GM12873 (cell line): ENCODE data around the gene CFAP300.

ENCODE experiments used
- CTCF ChIP-seq: IDR thresholded peaks from 2 replicates; pipeline ENCODE4 v1.5.1; 2012; ENCODE audit warnings: low read depth, mild to moderate bottlenecking, moderate library complexity, low read length, control low read depth; ENCODE audit not compliant: insufficient read depth; ENCODE audit errors: missing control alignments

Gene CFAP300

GRCh38 chr11:102046841-102047240, 396 bp upstream of the CFAP300 start:
- no peak for TF ChIP-seq CTCF

GRCh38 chr11:102050927-102051575, 3.8 kb downstream of the CFAP300 start:
- TF ChIP-seq CTCF: no peak

- no peak for TF ChIP-seq CTCF
Measured at GRCh38 chr11:102061276-102061675, 14.0 kb downstream of the CFAP300 start.

GRCh38 chr11:102062106-102062505, 14.9 kb downstream of the CFAP300 start:
- TF ChIP-seq CTCF: no peak

- no peak for TF ChIP-seq CTCF
Measured at GRCh38 chr11:102064316-102064715, 17.1 kb downstream of the CFAP300 start.

GRCh38 chr11:102070766-102071165, 23.5 kb downstream of the CFAP300 start:
- TF ChIP-seq CTCF: no peak

GRCh38 chr11:102071497-102072472, 24.5 kb downstream of the CFAP300 start:
- TF ChIP-seq CTCF: no peak
